NK-92 (cell line): ENCODE data around the gene PRTN3.
"Not testable (repeated sequence)": the region's sequence is repeated elsewhere in the genome, so short reads cannot be mapped to it uniquely, and the experiment has no call there.

Source experiments
- DNase-seq: peaks from one replicate; lab custom pipeline; 2025; ENCODE audit not compliant: unreplicated experiment; lab: John Stamatoyannopoulos, UW

Gene PRTN3

DNA sequence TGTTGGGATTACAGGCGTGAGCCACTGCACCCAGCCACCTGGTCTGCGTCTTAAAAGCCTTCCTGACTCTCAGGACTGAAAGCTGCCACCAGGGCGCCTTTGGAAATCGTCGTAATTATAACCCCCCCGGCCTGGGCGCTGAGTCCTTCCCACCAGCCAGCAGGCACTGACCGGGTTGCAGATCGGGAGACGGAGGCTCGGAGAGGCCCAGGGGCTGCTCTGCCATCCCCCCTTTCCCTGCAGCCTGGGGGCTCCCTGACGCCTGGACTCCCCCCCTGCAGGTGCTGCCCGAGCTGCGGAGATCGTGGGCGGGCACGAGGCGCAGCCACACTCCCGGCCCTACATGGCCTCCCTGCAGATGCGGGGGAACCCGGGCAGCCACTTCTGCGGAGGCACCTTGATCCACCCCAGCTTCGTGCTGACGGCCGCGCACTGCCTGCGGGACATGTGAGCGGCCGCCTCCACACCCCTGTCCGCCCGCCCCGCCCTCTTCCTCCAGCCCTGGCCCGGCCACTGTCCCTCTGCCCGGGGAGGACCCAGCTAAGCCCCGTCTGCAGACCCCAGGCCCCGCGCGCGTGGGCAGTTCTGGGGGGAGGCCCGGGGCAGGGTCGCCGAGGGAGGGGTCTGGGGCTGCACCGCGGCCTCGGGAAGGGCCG, 2.5 kb downstream of the PRTN3 start:
- DNase-seq: no peak

DNA sequence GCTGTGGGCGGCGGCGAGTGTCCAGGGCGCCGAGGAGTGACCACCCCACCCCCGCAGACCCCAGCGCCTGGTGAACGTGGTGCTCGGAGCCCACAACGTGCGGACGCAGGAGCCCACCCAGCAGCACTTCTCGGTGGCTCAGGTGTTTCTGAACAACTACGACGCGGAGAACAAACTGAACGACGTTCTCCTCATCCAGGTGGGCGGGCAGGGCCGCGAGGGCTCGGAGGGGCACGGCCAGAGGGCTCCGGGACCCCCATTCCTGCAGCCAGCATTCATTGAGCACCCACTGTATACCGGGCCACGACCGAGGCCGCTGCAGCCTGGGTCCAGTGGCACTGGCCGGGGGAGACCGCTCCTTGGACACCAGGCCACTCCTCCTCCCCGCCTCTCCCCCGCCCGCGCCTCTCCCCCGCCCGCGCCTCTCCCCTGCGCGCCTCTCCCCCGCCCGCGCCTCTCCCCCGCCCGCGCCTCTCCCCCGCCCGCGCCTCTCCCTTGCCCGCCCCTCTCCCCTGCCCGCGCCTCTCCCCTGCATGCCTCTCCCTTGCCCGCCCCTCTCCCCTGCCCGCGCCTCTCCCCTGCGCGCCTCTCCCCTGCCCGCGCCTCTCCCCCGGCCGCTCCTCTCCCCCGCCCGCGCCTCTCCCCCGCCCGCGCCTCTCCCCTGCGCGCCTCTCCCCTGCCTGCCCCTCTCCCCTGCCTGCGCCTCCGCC, 3.2 kb downstream of the PRTN3 start:
- DNase-seq: no peak

DNA sequence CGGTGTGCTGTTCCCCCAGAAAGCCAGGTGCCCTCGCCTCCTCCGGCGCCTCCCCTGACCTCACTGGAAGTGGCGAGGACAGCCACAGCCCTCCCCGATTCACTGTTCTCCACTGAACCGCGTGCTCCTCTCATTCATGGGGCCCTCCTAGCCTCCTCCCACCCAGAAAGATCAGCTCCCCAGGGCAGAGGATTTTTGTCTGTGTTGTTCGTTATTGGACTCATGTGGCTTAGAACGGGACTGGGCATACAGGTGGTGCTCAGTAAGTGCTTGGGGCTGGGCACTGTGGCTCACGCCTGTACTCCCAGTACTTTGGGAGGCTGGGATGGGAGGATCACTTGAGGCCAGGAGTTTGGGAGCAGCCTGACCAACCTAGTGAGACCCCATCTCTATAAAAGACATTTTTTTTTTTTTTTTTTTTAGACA, 3.8 kb downstream of the PRTN3 start:
- no peak for DNase-seq

DNA sequence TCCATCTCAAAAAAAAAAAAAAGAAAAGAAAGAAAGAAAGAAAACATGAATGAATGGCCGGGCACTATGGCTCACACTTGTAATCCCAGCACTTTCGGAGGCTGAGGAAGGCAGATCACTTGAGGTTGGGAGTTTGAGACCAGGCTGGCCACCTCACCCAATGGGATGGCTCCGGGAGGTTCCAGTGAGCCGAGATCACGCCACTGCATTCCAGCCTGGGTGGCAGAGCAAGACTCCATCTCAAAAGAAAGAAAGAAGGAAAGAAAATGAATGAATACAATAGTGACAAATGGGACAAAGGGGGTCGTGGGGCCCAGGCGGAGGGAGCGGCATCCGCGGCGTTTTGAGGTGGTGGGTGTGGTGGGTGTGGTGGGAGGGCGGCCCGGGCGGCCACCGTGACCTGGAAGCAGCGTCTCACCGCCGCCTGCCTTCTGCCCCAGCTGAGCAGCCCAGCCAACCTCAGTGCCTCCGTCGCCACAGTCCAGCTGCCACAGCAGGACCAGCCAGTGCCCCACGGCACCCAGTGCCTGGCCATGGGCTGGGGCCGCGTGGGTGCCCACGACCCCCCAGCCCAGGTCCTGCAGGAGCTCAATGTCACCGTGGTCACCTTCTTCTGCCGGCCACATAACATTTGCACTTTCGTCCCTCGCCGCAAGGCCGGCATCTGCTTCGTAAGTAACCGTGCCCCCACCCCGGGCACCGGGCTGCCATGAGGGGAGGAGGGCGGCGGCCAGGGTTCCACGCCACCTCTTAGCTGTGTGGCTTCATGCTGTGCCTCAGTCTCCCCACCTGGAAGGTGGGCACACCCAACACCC, 5.1 kb downstream of the PRTN3 start:
- DNase-seq: no peak

DNA sequence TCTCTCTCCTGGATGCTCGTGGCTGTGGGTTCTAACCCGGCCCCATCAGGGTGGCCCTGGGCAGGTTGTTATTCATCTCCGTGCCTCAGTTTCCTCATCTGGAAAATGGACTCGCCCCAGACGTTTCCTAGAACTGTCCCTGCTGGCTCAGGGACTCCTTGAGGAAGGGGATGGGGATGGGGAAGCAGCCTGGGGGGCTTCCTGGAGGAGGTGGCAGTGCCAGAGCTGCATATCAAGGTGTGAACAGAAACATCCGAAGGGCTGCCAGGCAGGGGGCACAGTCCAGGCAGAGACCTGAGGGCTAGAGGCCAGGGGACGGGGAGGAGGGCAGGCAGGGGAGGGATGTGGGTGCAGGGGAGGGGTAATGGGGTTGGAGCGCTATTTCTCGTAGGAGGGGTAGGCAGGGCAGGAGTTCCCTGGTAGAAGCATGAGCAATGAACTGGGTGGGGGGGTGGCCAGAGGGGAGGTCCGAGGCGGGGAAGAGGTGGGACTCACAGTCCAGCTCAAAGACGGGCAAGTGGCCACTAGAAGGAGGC, 7.7 kb downstream of the PRTN3 start:
- no peak for DNase-seq

DNA sequence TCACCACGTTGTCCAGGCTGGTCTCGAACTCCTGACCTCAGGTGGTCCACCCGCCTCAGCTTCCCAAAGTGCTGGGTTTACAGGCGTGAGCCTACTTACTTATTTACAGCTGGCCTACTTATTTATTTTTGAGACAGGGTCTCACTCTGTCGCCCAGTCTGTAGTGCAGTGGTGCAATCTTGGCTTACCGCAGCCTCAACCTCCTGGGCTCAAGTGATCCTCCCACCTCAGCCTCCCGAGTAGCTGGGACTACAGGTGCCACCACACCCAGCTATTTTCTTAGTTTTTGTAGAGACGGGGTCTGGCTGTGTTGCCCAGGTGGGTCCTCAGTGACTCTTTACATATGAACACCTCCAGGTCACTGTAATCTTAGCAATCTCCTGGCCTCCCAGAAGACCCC, 8.4 kb downstream of the PRTN3 start:
- DNase-seq: not testable (repeated sequence)

DNA sequence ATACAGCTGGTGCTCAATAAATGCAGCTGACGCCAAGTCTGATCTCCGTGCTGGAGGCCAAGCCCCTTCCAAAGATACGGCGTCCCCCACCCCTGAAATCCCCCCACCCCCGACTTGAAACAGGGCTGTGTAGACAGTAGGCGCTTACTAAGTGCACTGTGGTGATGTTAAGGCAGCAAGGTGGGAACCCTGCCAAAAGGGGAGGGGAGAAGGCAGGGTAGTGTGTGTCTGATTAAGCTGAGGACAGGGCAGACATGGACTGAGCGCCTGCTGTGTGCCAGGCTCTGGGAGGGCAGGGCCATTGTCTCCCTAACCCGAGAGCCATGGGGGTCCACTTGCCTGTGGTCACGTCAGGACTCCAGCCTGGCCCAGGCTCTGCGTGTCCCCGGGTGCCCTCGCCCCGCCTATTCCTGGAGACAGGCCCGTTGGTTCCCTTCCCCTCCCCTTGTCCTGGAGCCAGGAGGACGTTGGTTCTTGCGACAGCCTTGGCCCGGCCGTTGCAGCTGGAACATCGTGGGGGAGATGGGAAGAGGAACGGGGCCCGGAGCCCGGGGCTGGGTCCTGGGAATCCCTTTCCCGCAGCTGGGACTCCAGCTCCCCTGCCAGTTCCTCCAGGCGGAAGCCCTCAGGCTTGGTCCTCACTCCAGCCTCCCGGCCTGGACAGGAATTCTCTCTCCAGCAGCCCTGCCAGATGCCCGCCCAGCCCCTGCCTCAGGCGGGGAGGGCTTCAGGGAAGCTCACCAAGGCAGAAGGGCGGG, 9.6 kb downstream of the PRTN3 start:
- DNase-seq: no peak

DNA sequence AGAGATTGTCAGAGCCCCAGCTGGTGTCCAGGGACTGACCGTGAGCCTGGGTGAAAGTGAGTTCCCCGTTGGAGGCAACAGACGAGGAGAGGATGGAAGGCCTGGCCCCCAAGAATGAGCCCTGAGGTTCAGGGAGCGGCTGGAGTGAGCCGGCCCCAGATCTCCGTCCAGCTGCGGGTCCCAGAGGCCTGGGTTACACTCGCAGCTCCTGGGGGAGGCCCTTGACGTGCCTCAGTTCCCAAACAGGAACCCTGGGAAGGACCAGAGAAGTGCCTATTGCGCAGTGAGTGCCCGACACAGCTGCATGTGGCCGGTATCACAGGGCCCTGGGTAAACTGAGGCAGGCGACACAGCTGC, 10.2 kb downstream of the PRTN3 start:
- DNase-seq: no peak

DNA sequence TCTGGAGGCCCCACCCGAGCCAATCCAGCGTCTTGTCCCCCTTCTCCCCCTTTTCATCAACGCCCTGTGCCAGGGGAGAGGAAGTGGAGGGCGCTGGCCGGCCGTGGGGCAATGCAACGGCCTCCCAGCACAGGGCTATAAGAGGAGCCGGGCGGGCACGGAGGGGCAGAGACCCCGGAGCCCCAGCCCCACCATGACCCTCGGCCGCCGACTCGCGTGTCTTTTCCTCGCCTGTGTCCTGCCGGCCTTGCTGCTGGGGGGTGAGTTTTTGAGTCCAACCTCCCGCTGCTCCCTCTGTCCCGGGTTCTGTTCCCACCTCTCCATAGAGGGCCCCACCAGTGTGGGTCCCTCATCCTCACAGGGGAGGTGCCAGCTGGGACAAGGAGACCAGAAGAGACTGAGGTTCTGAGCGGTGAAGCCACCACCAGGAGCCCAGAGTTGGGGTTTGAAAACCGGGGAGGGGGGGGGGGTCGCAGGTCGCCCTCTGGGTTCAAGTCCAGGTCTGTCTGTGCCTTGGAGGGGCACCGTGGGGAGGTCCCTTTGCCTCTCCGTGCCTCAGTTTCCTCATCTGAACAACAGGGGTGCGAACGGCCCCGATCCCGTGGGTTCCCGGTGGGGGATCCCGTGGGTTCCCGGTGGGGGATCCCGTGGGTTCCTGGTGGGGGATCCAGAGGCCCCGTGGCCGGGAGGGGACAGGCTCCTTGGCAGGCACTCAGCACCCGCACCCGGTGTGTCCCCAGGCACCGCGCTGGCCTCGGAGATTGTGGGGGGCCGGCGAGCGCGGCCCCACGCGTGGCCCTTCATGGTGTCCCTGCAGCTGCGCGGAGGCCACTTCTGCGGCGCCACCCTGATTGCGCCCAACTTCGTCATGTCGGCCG, 11.6 kb downstream of the PRTN3 start, which contains the start of gene ELANE:
ELANE (plus strand) TSS at position 168 of the 878 bp plus-strand sequence; CDS start at position 194, 26 bp downstream.
- DNase-seq: no peak

DNA sequence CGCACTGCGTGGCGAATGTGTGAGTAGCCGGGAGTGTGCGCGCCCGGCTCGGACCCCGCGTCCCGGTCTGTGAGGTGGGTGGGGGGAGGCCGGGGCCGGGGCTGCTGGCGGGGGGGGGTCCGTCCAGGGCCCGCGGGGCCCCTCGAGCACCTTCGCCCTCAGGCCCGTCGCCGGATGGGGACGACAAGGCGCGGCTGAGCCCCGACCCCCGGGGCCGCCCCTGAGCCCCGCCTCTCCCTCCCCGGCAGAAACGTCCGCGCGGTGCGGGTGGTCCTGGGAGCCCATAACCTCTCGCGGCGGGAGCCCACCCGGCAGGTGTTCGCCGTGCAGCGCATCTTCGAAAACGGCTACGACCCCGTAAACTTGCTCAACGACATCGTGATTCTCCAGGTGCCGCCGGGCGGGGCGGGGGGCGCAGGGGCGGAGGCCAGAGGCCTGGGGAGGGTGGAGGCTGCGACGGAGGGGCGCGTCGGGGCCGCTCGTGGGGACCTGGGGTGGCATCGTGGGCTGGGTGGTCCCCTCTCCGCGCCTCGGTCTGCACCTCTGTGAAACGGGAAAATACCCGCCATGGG, 12.3 kb downstream of the PRTN3 start:
- no peak for DNase-seq

DNA sequence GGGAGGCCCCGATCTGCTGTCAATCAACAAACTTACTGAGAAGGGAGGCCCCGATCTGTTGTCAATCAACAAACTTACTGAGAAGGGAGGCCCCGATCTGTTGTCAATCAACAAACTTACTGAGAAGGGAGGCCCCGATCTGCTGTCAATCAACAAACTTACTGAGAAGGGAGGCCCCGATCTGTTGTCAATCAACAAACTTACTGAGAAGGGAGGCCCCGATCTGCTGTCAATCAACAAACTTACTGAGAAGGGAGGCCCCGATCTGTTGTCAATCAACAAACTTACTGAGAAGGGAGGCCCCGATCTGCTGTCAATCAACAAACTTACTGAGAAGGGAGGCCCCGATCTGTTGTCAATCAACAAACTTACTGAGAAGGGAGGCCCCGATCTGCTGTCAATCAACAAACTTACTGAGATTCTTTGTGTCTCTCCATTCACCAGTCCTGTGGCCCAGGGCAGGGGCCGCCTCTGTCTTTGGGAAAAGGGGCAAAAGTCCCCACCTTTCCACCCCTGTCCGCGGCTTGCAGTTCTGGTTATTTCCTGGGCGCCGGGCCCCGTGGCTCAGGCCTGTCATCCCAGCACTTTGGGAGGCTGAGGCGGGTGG, 12.9 kb downstream of the PRTN3 start:
- not testable (repeated sequence) for DNase-seq

DNA sequence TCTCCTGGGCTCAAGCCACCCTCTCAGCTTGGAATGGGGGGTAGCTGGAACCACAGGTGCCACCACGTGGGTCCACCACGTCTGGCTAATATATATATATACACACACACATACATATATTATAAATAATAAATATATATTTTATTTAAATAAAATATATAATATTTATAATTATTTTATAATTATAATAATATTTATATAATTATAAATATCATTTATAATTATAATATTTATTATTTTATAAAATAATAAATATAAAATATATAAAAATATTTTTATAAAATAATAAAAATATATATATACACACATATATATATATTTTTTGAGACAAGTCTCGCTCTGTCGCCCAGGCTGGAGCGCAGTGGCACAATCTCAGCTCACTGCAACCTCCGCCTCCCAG, 13.8 kb downstream of the PRTN3 start:
- DNase-seq: no peak

DNA sequence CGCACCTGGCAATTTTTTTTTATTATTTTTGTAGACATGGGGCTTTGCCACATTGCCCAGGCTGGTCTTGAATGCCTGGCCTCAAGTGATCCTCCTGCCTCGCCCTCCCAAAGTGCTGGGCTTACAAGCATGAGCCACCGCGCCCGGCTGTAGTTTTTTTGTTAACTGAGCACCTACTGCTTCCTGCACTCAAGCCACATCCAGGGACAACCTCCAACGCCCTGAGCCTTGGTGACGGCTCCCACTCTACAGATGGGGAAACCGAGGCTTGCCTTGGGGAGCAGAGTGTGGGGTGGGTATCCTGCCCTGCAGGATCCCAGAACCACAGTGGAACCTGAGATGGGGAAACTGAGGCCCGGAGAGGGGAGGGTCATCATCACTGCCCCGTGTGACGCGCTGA, 14.3 kb downstream of the PRTN3 start:
- DNase-seq: no peak

DNA sequence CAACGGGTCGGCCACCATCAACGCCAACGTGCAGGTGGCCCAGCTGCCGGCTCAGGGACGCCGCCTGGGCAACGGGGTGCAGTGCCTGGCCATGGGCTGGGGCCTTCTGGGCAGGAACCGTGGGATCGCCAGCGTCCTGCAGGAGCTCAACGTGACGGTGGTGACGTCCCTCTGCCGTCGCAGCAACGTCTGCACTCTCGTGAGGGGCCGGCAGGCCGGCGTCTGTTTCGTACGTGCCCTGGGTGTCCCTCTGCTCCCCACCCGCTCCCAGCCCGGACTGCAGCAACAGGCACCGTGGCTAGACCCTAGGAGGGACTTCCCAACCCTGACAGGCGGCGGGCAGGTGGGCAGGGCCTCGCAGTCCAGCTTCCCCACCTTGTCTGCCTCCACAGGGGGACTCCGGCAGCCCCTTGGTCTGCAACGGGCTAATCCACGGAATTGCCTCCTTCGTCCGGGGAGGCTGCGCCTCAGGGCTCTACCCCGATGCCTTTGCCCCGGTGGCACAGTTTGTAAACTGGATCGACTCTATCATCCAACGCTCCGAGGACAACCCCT, 14.8 kb downstream of the PRTN3 start:
- no peak for DNase-seq

DNA sequence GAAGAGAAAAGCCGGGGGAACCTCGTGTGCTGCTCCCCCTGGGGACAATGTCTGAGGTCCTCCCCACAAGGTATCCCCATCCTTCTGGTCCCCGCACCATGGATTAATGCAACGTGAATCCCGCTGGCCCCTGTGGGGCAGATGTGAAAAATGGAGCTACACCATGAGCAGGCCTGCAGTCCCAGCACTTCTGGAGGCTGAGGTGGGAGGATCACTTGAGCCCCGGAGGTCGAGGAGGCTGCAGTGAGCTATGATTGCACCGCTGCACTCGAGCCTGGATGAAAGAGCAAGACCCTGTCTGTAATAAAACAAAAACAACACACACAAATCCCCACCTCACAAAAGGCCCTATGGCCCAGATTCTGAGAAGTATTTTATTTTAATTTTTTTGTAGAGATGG, 17.5 kb downstream of the PRTN3 start:
- DNase-seq: no peak

DNA sequence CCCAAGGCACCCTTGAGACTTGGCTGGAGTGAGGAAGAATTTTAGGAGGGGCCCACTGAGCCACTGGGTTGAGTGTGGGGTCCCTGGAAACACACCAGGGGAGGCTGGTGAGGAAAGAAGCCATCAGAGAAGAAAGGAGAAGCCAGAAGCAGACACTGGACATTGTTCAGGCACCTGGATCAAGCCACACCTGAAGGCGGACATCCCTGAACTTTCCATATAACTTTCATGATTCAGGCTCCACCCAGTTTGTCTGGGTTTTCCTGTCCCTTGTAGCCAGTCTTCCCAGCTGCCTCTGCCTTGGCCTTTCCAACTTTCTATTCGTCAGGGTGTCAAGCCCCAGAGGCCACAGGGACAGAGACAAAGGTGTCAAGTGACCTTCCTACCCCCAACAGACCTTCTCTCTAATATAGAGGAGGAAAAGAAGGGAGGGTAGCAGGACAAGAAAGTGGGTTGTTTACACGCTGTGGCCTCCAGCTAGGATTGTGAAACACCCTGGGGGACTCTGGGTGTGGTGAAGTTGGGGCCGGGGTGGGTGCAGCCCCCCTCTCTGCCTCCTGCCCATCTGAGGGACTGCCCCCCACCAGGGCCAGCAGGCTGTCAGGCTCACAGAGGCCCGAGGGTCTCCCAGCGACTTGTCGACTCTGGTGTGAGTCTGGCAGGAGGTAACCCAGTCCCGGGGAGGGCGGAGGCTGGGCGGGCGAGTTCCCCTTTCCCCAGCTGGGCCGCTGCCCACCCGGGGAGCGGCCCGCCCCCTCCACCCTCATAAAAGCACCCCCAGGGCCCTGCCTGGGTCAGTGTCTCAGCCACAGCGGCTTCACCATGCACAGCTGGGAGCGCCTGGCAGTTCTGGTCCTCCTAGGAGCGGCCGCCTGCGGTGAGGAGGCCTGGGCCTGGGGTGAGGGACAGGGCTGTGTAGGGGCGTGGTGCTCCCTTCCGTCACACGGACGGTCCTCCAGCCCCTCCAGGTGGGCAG, 18.4 kb downstream of the PRTN3 start, which contains the start of gene CFD:
CFD (plus strand) TSS at position 797 of the 976 bp plus-strand sequence; CDS start at position 823, 26 bp downstream.
- DNase-seq: no peak

DNA sequence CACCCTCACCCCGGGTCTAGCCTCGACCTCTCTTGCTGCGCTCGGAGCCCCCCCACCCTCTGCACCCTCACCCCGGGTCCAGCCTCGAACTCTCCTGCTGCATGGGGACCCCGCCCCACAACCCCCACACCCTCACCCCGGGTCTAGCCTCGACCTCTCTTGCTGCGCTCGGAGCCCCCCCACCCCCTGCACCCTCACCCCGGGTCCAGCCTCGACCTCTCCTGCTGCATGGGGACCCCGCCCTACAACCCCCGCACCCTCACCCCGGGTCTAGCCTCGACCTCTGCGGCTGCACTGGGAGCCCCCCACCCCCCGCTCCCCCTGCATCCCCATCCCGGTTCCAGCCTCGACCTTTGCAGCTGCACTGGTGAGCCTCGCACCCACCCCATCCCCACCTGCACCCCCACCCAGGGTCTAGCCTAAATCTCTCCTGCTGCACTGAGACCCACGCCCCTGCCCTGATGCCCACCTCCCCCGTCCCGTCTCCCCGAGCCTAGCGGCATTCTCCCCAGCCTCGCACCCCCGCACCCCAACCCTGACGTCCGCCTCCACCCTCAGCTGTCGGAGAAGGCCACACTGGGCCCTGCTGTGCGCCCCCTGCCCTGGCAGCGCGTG, 20.4 kb downstream of the PRTN3 start:
- DNase-seq: no peak
